Lower lobe of right lung (tissue), 2 donors: Measurements from ENCODE around the gene ITPR1. TPM values are rescaled to one million over a fixed set of nuclear protein-coding genes. Genes with fewer than 3 reads are reported as not detected.

Experiments
- ATAC-seq, 2 donors: fragments of 200-7000 bp; cut with Tn5 transposase; one replicate each; pipeline ENCODE4 v1.9.1; 2020 to 2022; ENCODE audit warnings: mild to moderate bottlenecking in 2 of 2, moderate library complexity in 2 of 2
- DNase-seq: peaks from one replicate; pipeline ENCODE4 v3.0.0-alpha.2; 2020
- H3K27ac ChIP-seq: fragments of 200-600 bp; one replicate; pipeline ENCODE4 v1.8.0; 2022
- H3K27me3 ChIP-seq: fragments of 200-600 bp; one replicate; pipeline ENCODE4 v1.8.0; 2022; ENCODE audit warnings: low read depth
- H3K36me3 ChIP-seq: fragments of 200-600 bp; one replicate; pipeline ENCODE4 v1.8.0; 2022; ENCODE audit warnings: mild to moderate bottlenecking
- H3K4me1 ChIP-seq: fragments of 200-600 bp; one replicate; pipeline ENCODE4 v1.8.0; 2022
- H3K4me3 ChIP-seq: fragments of 200-600 bp; one replicate; pipeline ENCODE4 v1.8.0; 2022; ENCODE audit warnings: mild to moderate bottlenecking
- H3K9me3 ChIP-seq: fragments of 200-600 bp; one replicate; pipeline ENCODE4 v1.8.0; 2022
- intact Hi-C: fragments of 100-400 bp; cut with DNase I; formaldehyde crosslinking; loops from one replicate; pipeline ENCODE4 v1.11.0; 2022
- total RNA-seq: library from RNA; stranded (reverse); fragmentation: NEBNext Ultra II Directional; extraction: Animal tissue kit (Norgen Biotek cat#: 25700); gene quantifications from one replicate; pipeline ENCODE4 v1.2.1, GENCODE V29; 2021
- TF ChIP-seq, protein P1 (sequence below): fragments of 200-600 bp; IDR thresholded peaks from one replicate; pipeline ENCODE4 v1.8.0; 2022; ENCODE audit warnings: antibody characterized with exemption, mild to moderate bottlenecking
- donor health status: DM: no; HTN: yes; CAD: no; lungs with severe emphysema.

The ITPR1 gene
- total RNA-seq, 1 donor from 2014 or later: 69.1 TPM

DNA sequence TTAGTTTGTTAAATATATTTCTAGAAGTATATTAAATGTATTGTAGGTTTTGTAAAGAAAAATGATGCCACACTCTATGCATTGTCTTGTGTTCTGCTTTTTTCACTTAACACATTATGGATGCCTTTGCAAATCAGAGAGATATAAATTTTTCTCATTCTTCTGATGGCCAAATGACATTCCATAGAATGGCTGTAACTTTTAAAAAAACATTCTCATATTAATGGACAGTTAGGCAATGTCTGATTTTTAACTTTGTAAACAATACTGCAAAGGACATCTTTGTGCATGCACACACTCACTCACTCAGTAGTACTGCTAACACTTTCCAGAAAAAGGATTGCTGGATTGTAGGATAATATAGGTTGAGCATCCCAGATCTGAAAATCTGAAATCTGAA is 195.9 kb downstream of the ITPR1 start:
- intact Hi-C loops: no loop called here
- H3K4me1 ChIP-seq: no peaks in the 10 kb centered on the region
- ATAC-seq: no peak
- no peaks in the 10 kb centered on the region for H3K9me3 ChIP-seq
- no peak for DNase-seq
- H3K27ac ChIP-seq: no peak overlapping the region
- H3K36me3 ChIP-seq: peaks cover 64% of the 10 kb centered on the region
- TF ChIP-seq, protein P1, sequence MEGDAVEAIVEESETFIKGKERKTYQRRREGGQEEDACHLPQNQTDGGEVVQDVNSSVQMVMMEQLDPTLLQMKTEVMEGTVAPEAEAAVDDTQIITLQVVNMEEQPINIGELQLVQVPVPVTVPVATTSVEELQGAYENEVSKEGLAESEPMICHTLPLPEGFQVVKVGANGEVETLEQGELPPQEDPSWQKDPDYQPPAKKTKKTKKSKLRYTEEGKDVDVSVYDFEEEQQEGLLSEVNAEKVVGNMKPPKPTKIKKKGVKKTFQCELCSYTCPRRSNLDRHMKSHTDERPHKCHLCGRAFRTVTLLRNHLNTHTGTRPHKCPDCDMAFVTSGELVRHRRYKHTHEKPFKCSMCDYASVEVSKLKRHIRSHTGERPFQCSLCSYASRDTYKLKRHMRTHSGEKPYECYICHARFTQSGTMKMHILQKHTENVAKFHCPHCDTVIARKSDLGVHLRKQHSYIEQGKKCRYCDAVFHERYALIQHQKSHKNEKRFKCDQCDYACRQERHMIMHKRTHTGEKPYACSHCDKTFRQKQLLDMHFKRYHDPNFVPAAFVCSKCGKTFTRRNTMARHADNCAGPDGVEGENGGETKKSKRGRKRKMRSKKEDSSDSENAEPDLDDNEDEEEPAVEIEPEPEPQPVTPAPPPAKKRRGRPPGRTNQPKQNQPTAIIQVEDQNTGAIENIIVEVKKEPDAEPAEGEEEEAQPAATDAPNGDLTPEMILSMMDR: no peak
- no peak overlapping the region for H3K4me3 ChIP-seq
- no peaks in the 10 kb centered on the region for H3K27me3 ChIP-seq

- ATAC-seq (no peak), DNase-seq (no peak)
- Histone ChIP-seq H3K4me3 (no peak overlapping the region), H3K36me3 (peaks cover 52% of the 10 kb centered on the region), H3K4me1 (no peaks in the 10 kb centered on the region), H3K27me3 (no peaks in the 10 kb centered on the region), H3K27ac (no peak overlapping the region), H3K9me3 (no peaks in the 10 kb centered on the region)
- intact Hi-C loops: no loop called here
- TF ChIP-seq, protein P1: no peak
Measured at GRCh38 chr3:4690277-4690676, 197.1 kb downstream of the ITPR1 start.

GRCh38 chr3:4693620-4694019 is 200.5 kb downstream of the ITPR1 start:
- Histone ChIP-seq H3K4me1 (peaks cover 6% of the 10 kb centered on the region), H3K9me3 (no peaks in the 10 kb centered on the region), H3K27ac (no peak overlapping the region), H3K4me3 (no peak overlapping the region), H3K27me3 (no peaks in the 10 kb centered on the region), H3K36me3 (peaks cover 29% of the 10 kb centered on the region)
- ATAC-seq (no peak), DNase-seq (no peak)
- TF ChIP-seq, protein P1: no peak
- intact Hi-C loops: no loop called here

DNA sequence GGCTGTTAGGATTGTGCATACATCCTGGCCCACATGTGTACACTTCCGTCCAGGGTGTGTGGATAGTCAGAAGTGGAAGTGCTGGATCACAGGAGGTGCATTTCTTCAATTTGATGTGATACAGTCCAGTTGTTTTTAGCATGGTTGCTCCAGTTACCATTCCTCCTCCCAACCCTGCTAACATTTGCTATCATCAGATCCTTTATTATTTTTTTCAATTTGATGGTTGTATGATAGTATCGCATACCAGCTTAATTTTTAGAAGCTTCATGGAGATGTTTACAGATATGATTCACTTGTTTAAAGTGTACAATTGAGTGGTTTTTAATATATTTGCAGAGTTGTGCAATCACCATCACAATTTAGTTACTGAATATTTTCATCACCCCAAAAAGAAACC is 202.7 kb downstream of the ITPR1 start:
- ATAC-seq (peak in 1 of 2 donors; percentile 78), DNase-seq (no peak)
- H3K4me1 ChIP-seq: peaks cover 6% of the 10 kb centered on the region
- H3K9me3 ChIP-seq: no peaks in the 10 kb centered on the region
- no peaks in the 10 kb centered on the region for H3K27me3 ChIP-seq
- no peak overlapping the region for H3K4me3 ChIP-seq
- H3K36me3 ChIP-seq: peaks cover 46% of the 10 kb centered on the region
- TF ChIP-seq, protein P1: no peak
- no peak overlapping the region for H3K27ac ChIP-seq
- intact Hi-C loops: no loop called here

DNA sequence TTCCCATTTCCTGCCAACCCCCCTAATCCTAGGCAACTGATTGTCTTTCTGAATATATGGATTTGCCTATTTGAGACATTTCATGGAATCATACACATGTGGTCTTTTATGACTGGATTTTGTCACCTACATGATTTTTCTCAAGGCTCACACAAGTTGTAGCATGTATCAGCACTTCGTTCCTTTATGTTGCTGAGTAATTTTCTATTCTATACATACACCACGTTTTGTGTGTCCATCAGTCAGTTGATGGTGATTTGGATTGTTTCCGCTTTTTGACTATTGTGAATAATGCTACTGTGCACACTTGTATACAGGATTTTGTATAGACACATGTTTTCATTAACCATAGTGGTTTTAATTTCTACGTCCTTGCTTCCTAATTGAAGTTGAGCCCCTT is 203.1 kb downstream of the ITPR1 start:
- Histone ChIP-seq H3K4me3 (no peak overlapping the region), H3K27ac (no peak overlapping the region), H3K4me1 (peaks cover 6% of the 10 kb centered on the region), H3K27me3 (no peaks in the 10 kb centered on the region), H3K36me3 (peaks cover 46% of the 10 kb centered on the region), H3K9me3 (no peaks in the 10 kb centered on the region)
- intact Hi-C loops: no loop called here
- no peak for ATAC-seq
- TF ChIP-seq, protein P1: no peak
- no peak for DNase-seq
